Activated CD4-positive, alpha-beta T cell treated with anti-CD3 and anti-CD28 coated beads, Interleukin-2, amount 50 U/mL, for 24 hours (primary cell): Measurements from ENCODE around the gene ZNF280A.
"Not testable (repeated sequence)": the region's sequence is repeated elsewhere in the genome, so short reads cannot be mapped to it uniquely, and the experiment has no call there.

Experiments
- DNase-seq, 2 donors: peaks; one replicate each; pipeline ENCODE4 v3.0.0-alpha.2; 2020; ENCODE audit warnings: low read depth in 1 of 2, low spot score in 1 of 2

The ZNF280A gene

DNA sequence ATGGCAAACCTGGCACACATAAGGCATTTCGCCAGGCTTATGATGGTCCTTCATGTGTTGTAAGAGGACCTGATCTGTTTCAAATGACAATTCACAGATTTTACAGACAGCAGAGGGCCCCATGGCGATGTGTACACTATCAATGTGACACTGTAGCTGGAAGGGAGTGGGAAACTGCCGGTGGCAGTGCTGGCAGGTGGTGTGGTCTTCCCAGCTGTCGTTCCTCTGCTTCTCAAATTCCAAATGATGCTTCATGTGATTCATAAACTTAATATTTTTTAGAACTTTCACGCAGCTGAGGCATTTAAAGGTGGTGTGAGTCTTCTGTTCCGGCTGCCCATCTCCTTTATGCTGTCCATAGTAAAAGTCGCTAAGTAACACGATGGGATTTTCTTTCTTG is 5.6 kb downstream of the ZNF280A start:
- not testable (repeated sequence) for DNase-seq

DNA sequence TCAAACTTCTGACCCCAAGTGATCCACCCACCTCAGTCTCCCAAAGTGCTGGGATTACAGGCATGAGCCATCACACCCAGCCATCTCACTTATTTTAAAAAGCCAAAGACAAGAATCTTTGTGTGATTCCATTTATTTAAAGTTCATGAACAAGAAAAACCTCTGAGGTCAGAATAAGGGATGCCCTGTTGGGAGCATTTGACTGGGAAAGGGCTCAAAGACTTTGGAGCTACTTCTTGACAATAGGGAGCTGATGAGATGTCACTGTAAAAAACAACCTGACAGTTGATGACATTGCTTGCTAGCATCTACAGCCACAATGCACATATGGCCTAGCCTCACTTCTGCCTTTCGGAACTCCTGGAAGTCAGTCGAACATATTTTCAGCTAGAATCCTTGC is 6.5 kb downstream of the ZNF280A start:
- DNase-seq, result no peak

DNA sequence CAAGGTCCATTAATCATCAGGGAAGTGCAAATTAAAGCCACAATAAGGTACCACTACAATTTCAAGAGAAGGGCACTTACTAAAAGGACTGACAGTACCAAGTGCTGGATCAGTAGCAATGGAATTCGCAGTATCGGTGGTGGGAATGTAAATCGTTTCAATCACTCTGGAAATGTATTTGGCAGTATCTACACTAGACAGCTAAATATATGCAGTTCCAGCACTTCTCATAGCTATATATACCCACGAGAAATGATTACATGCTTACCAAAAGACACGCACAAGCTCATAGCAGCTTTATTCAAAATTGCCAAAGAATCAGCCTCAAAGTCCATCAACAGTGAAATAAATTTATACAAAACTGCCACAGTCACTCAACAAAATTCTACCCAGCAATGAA is 7.1 kb downstream of the ZNF280A start:
- DNase-seq, result no peak

DNA sequence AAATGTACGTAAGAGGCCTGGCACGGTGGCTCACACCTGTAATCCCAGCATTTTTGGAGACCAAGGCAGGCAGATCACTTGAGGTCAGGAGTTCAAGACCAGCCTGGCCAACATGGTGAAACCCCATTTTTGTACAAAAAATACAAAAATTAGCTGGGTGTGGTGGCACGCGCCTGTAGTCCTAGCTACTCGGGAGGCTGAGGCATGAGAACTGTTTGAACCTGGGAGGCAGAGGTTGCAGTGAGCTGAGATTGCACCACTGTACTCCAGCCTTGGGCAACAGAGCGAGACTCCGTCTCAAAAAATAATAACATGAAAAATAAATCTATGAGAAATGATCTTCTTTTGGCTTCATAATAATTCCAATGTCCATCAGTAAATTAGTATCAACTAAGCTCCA is 9.2 kb downstream of the ZNF280A start:
- not testable (repeated sequence) for DNase-seq

DNA sequence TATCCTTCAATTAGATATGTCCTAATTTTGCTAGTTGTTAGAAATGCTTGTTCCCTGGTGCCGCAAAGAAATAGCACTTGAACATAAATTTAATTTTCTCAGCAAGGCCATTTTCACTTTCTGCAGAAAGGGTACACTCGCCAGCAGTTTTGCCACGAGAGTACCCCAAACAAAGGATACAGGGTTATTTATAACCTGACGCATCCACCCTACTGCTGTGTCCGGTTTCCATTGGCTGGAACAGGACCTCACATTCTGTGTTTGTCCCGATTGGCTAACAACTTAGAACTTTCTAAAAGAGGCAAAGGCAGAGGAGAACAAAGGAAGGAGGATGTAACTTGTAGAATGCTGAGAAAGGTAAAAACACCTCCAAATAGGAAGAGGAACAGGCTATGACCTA is 10.2 kb downstream of the ZNF280A start:
- DNase-seq, result not testable (repeated sequence)

DNA sequence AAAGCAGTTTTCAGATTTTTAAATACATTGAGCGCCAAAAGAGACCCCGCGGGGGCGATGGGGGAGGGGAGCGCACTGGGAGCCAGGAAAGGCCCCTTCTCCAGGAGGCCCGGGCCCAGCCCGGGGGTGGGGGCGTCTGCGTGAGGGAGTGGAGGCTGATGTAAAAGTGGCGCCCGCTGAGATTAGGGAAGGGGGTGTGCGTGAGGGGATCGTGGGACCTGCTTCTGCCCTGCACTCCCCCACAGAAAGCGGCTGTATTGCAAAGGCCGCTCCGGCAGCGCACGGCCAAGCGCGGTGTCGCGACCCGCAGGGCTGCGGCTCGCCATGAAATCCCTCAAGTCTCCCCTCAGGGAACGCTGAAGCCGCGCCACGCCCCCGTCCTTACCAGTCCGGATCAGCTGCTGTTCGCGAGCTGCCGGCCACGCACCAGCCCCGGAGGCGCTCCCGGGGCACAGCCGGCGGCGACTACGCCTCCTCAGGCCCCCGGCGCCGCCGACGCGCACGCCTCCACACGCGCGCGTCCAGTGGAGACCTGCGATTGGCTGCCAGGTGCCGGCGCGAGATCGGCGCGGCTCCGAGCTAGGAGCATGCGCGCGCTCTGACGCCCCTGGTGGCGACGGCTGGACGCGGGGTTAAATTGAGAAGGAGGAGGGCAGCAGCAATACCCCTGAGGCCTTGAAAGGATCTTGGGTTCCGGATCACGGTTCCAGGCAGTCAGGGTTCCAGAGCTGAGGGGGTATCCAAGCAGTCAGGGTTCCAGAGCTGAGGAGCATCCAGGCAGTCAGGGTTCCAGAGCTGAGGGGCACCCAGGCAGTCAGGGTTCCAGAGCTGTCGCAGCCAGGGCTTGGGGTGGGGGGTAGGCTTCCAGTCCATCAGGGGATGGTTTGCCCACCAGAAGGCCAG is 11.5 kb downstream of the ZNF280A start, which contains the start of gene ZNF280B:
ZNF280B (minus strand) TSS at position 469 of the 903 bp plus-strand sequence. CDS start 19,344 bp downstream, outside the sequence.
- peak; percentile 68 to 72 for DNase-seq

DNA sequence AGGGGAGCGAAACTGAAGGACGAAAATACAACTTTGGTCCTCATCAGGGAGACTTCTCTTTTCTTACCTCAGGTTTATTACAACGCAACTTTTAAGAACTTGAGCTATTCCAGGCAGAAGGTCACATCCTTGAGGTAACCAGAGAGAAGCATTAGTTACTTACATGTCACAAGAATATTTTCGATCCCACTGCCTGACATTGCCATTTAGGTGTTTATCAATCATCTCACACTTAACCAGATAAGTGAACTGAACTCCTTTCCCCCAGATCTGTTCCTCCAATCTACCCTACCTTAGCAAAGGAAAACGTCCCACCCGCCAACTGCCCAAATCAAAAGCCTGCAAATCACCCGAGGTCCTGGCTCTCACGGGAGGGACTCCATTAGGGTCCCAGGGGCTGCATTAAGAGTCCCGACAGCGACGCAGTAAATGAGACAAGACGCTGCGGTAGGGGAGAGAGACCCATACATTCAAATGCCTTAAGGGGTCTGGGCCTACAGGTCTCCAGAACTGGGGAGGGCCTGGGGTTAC is 12.3 kb downstream of the ZNF280A start:
- no peak for DNase-seq

DNA sequence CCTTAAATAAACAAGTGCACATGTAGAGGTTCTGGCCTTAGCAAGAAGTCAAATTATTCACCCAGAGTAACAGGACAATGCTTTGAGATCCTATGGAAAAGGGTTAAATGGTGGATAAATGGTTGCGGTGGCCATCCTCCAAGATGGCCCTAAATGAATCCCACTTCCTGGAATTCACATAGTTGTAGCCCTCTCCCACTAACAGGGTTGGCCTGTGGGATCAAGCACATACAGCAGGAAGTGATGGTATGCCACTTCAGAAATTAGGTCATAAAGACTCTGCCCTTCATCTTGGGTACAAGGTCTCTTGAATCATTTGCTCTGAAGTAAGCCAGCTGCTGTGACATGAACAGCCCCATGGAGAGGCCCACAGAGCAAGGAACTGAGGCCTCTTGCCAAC is 13.3 kb downstream of the ZNF280A start:
- no peak for DNase-seq

DNA sequence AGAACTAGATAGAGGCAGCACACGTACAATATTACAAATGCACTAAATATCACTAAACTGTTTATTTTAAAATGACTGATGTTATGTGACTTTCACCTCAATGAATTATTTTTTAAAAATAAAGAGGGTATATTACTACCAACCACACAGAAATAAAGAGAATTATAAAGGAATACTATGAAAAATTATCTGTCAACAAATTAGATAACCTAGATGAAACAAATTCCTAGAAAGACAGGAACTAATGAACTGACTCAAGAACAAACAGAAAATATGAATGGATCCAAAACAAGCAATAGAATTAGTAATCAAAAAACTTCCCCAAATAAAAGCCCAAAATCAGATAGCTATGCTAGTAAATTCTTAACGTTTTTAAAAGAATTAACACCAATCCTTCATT is 21.8 kb downstream of the ZNF280A start:
- no peak for DNase-seq

DNA sequence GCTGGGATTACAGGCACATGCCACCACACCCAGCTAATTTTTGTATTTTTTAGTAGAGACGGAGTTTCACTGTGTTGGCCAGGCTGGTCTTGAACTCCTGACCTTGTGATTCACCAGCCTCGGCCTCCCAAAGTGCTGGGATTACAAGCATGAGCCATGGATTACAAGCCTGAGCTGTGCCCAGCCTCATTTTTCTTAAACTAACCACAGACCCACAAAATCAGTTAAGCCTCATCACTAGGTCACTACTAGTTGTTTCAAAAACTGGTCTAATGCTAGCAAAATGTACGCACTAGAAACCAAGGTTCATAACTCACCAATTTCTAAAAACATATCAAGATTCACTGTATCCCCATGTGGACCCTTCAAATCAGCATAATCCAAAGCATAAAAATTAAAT is 28.5 kb downstream of the ZNF280A start:
- DNase-seq, result not testable (repeated sequence)

DNA sequence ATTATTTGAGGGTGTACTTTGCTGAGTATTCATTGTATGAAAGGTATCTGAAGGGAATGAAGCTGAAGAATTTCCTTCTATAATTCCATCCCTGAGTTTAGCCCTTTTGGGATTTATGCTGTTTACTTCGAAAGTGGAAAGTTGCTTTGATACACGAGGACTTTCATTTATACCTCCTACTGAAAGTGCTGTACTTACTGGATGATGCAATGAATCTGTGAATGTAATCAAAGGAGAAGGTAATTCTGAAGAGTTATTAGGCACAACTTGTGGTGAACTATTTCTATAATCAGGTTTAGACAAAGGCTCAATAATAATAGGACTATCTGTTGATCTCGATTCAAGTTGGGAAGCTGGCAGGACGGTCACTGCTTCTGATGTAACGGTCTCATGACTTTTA is 31.3 kb downstream of the ZNF280A start:
- DNase-seq, result no peak

DNA sequence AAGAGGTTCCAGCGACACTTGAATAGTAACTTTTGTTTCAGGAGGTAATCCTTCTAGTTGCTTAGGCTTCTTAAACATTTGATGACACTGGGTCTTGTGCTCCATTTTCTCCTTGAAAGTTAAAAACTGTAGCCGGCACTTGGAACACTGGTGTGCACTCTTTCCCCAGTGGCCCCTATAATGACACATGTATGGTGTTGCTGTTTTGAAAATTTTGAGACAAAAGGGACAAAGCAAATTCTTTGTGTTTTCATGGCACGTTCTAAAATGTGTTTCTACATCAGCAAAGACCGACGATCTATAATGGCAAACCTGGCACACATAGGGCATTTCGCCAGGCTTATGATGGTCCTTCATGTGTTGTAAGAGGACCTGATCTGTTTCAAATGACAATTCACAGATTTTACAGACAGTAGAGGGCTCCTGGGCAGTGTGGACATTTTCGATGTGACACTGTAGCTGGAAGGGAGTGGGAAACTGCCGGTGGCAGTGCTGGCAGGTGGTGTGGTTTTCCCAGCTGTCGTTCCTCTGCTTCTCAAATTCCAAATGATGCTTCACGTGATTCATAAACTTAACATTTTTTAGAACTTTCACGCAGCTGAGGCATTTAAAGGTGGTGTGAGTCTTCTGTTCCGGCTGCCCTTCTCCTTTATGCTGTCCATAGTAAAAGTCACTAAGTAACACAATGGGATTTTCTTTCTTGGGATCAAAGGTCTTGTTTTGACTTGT is 32.0 kb downstream of the ZNF280A start:
- no peak for DNase-seq

DNA sequence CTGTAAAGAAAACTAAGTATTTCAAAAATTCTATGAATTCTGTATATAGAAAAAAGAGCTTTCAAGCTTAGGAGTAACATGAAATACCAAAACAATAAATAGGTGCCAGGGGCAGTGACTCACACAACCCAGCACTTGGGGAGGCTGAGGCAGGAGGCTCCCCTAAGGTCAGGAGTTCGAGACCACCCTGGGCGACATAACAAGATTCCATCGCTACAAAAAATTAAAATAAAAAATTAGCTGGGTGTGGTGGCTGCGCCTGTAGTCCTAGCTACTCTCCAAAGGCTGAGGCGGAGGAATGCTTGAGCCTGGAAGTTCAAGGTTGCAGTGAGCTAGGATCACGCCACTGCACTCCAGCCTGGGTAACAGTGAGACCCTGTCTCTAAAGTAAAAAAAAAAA is 33.0 kb downstream of the ZNF280A start:
- DNase-seq, result no peak

DNA sequence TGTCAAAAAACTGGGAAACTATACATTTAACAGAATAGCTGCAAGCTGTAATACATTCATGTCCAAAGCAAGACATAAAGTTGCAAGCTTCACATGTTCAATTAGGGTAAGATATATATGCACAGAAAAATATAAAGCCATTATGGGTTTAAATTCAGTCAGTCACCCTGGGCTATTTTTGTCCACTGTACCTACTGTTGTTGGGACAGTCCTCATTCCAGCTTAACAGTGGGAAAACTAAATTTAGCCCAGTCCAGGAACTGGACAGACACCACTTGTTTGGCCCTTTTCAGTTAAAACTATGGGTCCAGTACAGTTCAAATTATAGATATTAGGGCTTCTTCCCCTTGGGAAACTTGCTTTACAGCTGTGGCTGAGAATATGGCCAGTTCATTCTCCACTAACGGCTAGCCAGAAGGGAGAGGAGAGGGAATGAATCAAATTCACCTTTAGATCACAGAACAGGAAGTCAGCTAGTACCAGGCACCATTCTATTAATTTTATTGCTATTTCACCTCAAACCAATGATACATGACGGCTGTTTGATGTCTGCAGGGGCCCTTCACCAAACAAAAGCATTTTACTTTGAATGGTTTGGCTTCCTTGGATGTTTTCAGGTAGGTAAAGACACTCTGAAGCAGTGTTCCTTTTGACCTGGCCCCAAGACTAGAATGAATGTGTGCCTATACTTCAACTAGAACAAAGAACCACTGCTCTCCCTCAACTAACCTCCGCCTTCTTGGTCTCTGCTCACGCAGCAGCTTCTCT is 33.8 kb downstream of the ZNF280A start:
- DNase-seq, result no peak

DNA sequence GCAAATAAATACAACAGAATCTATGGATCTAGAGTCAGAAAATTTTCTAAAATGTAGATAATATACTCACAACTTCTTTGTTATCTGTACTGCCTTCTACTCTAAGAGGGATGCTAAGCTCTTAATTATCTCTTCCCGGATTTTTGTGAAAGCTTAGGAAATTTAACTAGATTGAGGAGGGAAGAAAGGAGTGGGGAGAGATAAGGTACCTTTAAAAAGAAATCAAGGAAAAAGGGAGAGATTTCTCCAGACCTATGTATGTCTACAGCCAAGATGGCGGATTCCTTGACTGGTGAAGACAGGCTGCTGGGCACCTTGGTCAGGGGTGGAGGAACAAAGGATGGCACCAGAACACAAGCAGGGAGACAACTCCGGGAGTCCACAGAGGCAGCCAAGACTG is 34.5 kb downstream of the ZNF280A start:
- DNase-seq, result no peak

DNA sequence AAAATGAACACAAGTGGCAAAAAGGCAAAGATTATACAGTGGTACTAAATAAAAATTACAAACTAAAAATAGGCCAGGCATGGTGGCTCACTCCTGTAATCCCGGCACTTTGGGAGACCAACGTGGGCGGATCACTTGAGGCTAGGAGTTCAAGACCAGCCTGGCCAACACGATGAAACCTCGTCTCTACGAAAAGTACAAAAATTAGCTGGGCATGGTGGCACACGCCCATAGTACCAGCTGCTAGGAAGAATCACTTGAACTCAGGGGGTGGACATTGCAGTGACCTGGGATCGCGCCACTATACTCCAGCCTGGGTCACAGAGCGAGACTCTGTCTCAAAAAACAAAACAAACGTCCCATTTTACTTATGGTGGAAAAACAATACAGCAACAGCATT is 36.0 kb downstream of the ZNF280A start:
- DNase-seq, result no peak

DNA sequence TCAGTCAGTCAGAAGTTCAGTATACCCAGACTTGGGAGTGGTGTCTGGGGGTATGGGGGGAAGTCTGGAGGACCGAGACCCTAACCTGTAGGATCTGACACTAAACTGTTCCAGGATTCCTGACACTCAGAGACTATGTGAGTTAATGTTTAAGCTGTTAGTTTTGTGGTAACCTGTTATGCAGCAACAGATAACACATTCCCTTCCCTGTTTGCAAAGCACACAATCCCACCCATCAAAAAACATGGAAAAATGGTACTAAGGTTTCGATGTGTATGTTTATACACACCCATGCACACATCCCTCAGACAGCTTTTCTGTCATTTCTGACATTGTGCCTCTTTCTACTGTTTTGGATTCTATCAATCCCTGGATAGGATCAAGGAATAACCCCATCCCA is 39.1 kb downstream of the ZNF280A start:
- no peak for DNase-seq

DNA sequence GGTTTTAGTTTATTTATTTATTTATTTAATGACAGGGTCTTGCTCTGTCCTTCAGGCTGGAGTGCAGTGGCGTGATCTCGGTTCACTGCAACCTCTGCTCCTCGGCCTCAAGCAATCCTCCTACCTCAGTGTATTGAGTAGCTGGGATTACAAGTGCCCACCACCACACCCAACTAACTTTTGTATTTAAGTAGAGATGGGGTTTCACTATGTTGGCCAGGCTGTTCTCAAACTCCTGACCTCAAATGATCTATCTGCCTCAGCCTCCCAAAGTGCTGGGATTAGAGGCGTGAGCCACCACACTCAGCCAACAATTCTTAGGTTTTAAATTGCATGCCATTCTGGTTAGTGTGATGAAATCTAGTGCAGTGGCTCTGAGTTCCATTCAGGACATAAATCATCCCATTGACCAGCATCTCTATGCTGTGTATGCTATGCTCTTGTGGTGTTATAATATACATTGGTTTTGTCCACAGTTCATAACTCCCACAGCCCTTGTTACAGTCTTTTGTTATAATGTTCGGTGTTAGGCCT is 40.0 kb downstream of the ZNF280A start:
- DNase-seq, result no peak

DNA sequence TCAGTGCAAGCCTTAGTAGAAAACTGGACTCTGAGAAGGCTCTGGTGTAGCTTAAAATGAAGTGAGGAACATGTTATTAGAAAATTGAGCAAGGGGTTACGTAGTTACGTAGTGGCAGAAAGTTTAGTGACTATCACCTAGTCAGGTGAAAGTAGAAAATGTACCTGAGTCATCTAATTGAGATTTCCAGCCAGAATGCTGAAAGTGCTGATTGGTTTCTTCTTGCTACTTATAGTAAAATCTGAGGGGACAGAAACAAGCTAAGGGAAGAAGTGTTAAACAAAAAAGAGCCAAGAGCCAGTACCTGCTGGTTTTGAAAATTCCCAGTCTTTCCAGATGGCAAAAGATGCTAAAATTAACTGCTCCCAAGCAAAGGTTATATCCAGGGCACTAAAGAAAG is 41.0 kb downstream of the ZNF280A start:
- DNase-seq, result no peak

DNA sequence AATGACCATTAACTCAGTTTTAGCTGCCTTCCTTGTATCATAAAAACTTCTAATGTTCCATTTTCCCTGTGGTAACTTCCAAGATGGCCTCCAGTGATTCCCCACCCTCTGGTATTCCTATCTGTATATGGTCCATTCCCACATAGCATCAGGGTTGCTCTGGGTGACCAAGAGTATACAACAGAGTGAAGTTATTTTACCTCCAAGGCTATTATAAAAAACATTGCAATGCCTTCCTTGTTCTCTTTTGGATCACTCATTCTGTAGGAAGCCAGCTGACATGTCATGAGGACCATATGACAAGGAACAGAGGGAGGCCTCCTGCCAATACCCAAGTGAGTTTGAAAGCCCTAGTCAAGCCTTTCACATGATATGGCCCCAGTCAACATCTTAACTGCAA is 41.6 kb downstream of the ZNF280A start:
- DNase-seq, result no peak

DNA sequence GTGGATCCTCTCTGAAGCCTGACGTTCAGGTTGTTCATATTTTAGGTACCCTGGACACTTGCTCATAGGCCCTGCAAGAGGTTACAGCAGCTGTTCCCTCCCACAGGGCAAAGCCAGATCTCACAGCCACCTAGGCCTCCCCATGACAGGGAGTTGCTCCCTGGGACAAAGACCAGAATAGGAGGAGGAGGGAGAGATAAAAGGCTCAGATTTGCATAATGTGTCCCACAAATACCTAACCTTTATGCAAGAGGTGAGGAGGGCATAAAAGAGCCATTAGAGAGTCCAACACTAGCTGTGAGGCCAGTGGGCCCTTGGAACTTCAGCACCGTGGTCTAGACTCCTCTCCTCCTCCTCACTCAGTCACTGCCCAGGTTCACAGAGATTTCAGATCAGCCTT is 45.3 kb downstream of the ZNF280A start:
- no peak for DNase-seq
